ENCODE measurements around the gene N4BP2. TPM values are rescaled to one million over a fixed set of nuclear protein-coding genes. Genes with fewer than 3 reads are reported as not detected.
A peak's percentile ranks its signal among the peaks of the same experiment; 100 is the strongest.

N4BP2 gene
- total RNA-seq, 1 donor from 2014 or later: 6.3 TPM

GRCh38 chr4:40157436-40157835 lies 100.8 kb downstream of the N4BP2 start:
- no peak for DNase-seq

- DNase-seq: no peak
These were observed 103.6 kb downstream of the N4BP2 start for GRCh38 chr4:40160258-40160657.

- no peak for DNase-seq
These were observed 107.8 kb downstream of the N4BP2 start for GRCh38 chr4:40164459-40164858.

- peak; percentile 86 for DNase-seq
These were observed 109.3 kb downstream of the N4BP2 start for GRCh38 chr4:40165916-40166315.

GRCh38 chr4:40168070-40168469 lies 111.4 kb downstream of the N4BP2 start:
- DNase-seq: no peak

- DNase-seq: no peak
These were observed 113.9 kb downstream of the N4BP2 start for GRCh38 chr4:40170588-40170987.

- no peak for DNase-seq
These were observed 116.8 kb downstream of the N4BP2 start for GRCh38 chr4:40173470-40173875.

- no peak for DNase-seq
These were observed 120.0 kb downstream of the N4BP2 start for GRCh38 chr4:40176602-40177001.

- DNase-seq: no peak
These were observed 120.9 kb downstream of the N4BP2 start for GRCh38 chr4:40177591-40177990.

- DNase-seq: no peak
These were observed 122.0 kb downstream of the N4BP2 start for GRCh38 chr4:40178672-40179071.

- DNase-seq: no peak
These were observed 122.7 kb downstream of the N4BP2 start for GRCh38 chr4:40179360-40179759.

GRCh38 chr4:40180356-40180755 lies 123.7 kb downstream of the N4BP2 start:
- DNase-seq: peak; percentile 92

- no peak for DNase-seq
These were observed 125.4 kb downstream of the N4BP2 start for GRCh38 chr4:40182001-40182400.

- DNase-seq: no peak
These were observed 126.3 kb downstream of the N4BP2 start for GRCh38 chr4:40182954-40183353.

- no peak for DNase-seq
These were observed 127.2 kb downstream of the N4BP2 start for GRCh38 chr4:40183615-40184411.

GRCh38 chr4:40185830-40186664 lies 129.4 kb downstream of the N4BP2 start:
- DNase-seq: no peak

- no peak for DNase-seq
These were observed 130.0 kb downstream of the N4BP2 start for GRCh38 chr4:40186665-40187014.

GRCh38 chr4:40187386-40187906 lies 130.8 kb downstream of the N4BP2 start:
- DNase-seq: no peak

- no peak for DNase-seq
These were observed 133.4 kb downstream of the N4BP2 start for GRCh38 chr4:40190019-40190418.

GRCh38 chr4:40190465-40190864 lies 133.8 kb downstream of the N4BP2 start:
- no peak for DNase-seq

- DNase-seq: no peak
These were observed 134.5 kb downstream of the N4BP2 start for GRCh38 chr4:40190880-40191815.

Measured in dermis blood vessel endothelial cell (primary cell).